ENCODE measurements around the gene ACTN1.

Gene ACTN1

GRCh38 chr14:69012256-69012953, 33.3 kb upstream of the ACTN1 start:
- DNase-seq (ENCODE audit: low read depth, low spot score): no peak
- Histone ChIP-seq H3K36me3 (ENCODE audit: insufficient read depth, insufficient read length, low read length) (no peaks in the 10 kb centered on the region), H3K4me3 (ENCODE audit: insufficient read length, low read depth) (no peak overlapping the region), H3K9ac (ENCODE audit: insufficient read length, low read depth) (no peak overlapping the region), H3K9me3 (ENCODE audit: insufficient read depth, low read length) (no peaks in the 10 kb centered on the region), H3K4me1 (ENCODE audit: insufficient read depth, insufficient read length) (peaks cover 5% of the 10 kb centered on the region), H3K27me3 (ENCODE audit: insufficient read depth, insufficient read length) (no peaks in the 10 kb centered on the region)
- TF ChIP-seq YY1 (IDR thresholded peaks at IDR 0.05; ENCODE audit: insufficient read depth, insufficient read length) (no peak), ZNF274 (IDR thresholded peaks at IDR 0.05; ENCODE audit: low read depth, low read length) (no peak), SUZ12 (IDR thresholded peaks at IDR 0.05; ENCODE audit: extremely low read depth, insufficient read depth, insufficient read length) (no peak)

DNA sequence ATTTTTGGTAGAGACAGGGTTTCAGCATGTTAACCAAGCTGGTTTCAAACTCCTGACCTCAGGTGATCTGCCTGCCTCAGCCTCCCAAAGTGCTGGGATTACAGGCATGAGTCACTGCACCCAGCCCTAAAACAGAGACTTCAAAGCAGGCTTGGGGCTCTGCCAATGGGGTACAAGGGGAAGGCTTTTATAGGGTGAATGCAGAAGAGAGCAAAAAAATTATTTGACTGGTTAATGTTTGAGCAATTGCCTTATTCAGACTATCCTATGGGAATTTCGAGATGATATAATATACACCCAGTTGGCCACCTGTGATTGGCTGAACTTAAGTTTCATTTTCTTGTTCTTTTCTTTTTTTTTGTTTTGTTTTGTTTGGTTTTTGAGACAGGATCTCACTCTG, 31.5 kb upstream of the ACTN1 start:
- H3K9ac ChIP-seq (ENCODE audit: insufficient read length, low read depth): no peak overlapping the region
- DNase-seq (ENCODE audit: low read depth, low spot score): no peak
- H3K4me1 ChIP-seq (ENCODE audit: insufficient read depth, insufficient read length): peaks cover 9% of the 10 kb centered on the region
- H3K27me3 ChIP-seq (ENCODE audit: insufficient read depth, insufficient read length): no peaks in the 10 kb centered on the region
- H3K4me3 ChIP-seq (ENCODE audit: insufficient read length, low read depth): no peak overlapping the region
- H3K9me3 ChIP-seq (ENCODE audit: insufficient read depth, low read length): no peaks in the 10 kb centered on the region
- no peak for TF ChIP-seq ZNF274 (IDR thresholded peaks at IDR 0.05; ENCODE audit: low read depth, low read length)
- TF ChIP-seq SUZ12 (IDR thresholded peaks at IDR 0.05; ENCODE audit: extremely low read depth, insufficient read depth, insufficient read length): no peak
- no peak for TF ChIP-seq YY1 (IDR thresholded peaks at IDR 0.05; ENCODE audit: insufficient read depth, insufficient read length)
- H3K36me3 ChIP-seq (ENCODE audit: insufficient read depth, insufficient read length, low read length): no peaks in the 10 kb centered on the region

- TF ChIP-seq YY1 (IDR thresholded peaks at IDR 0.05; ENCODE audit: insufficient read depth, insufficient read length) (no peak), ZNF274 (IDR thresholded peaks at IDR 0.05; ENCODE audit: low read depth, low read length) (no peak), SUZ12 (IDR thresholded peaks at IDR 0.05; ENCODE audit: extremely low read depth, insufficient read depth, insufficient read length) (no peak)
- H3K4me1 ChIP-seq (ENCODE audit: insufficient read depth, insufficient read length): peaks cover 11% of the 10 kb centered on the region
- no peaks in the 10 kb centered on the region for H3K27me3 ChIP-seq (ENCODE audit: insufficient read depth, insufficient read length)
- no peaks in the 10 kb centered on the region for H3K9me3 ChIP-seq (ENCODE audit: insufficient read depth, low read length)
- H3K9ac ChIP-seq (ENCODE audit: insufficient read length, low read depth): no peak overlapping the region
- no peaks in the 10 kb centered on the region for H3K36me3 ChIP-seq (ENCODE audit: insufficient read depth, insufficient read length, low read length)
- no peak for DNase-seq (ENCODE audit: low read depth, low spot score)
- H3K4me3 ChIP-seq (ENCODE audit: insufficient read length, low read depth): no peak overlapping the region
Observed at GRCh38 chr14:69008421-69008884, 29.4 kb upstream of the ACTN1 start.

DNA sequence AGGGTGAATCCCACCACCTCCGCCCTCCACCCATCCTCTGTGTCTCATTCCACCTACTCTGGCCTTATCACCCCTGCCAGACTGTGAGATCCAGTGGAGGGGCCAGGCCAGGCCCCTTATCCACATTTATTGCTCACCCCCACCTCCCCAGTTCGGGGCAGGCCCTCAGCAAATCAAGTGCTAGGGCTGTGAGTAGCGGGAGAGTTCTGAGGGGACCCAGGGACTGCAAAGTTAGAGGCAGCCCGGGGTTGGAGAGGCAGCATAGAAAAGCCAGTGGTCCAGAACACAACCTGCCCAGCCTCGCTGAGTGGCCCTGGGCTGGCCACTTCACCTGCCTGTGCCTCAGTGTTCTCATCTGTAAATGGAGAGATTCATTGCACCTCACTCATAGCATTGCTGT, 27.2 kb upstream of the ACTN1 start:
- no peaks in the 10 kb centered on the region for H3K27me3 ChIP-seq (ENCODE audit: insufficient read depth, insufficient read length)
- no peaks in the 10 kb centered on the region for H3K36me3 ChIP-seq (ENCODE audit: insufficient read depth, insufficient read length, low read length)
- no peak overlapping the region for H3K9ac ChIP-seq (ENCODE audit: insufficient read length, low read depth)
- no peaks in the 10 kb centered on the region for H3K9me3 ChIP-seq (ENCODE audit: insufficient read depth, low read length)
- TF ChIP-seq SUZ12 (IDR thresholded peaks at IDR 0.05; ENCODE audit: extremely low read depth, insufficient read depth, insufficient read length): no peak
- no peak for TF ChIP-seq YY1 (IDR thresholded peaks at IDR 0.05; ENCODE audit: insufficient read depth, insufficient read length)
- TF ChIP-seq ZNF274 (IDR thresholded peaks at IDR 0.05; ENCODE audit: low read depth, low read length): no peak
- H3K4me3 ChIP-seq (ENCODE audit: insufficient read length, low read depth): no peak overlapping the region
- no peak for DNase-seq (ENCODE audit: low read depth, low spot score)
- peaks cover 14% of the 10 kb centered on the region for H3K4me1 ChIP-seq (ENCODE audit: insufficient read depth, insufficient read length)

DNA sequence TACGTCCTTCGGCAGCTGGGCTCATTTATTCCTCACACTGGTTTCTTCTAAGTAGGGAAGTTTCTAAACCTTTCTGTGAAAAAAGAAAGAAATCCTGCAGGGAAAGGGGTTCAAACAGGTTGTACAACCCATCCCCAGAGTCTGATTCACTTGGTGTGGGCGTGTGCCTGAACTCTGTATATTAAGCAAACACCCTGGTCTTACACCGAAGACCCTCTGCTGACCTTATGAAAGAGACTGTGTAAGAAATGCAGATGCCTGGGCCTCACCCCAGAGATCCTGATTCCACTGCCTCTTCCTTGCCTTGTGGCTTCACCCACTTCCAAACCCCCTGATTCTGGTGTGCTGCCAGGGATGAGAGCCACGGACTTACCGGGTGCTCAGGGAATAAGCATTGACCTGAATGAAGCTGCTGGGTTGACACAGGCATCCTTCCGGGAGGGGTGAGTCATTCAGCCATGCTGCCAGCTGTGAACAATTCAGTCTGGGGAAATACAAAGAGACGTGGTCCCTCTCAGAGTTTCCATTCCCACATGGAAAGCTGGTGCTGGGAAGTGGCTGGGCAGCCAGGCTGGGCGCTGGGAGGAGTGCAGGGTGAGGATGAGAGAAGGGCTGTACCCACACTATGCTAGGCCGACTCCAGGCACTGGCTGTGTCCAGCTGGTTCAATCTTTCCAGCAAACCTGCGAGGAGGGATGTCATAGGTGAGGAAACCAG, 26.5 kb upstream of the ACTN1 start:
- H3K4me3 ChIP-seq (ENCODE audit: insufficient read length, low read depth): no peak overlapping the region
- peak; percentile 30 for DNase-seq (ENCODE audit: low read depth, low spot score)
- no peak overlapping the region for H3K9ac ChIP-seq (ENCODE audit: insufficient read length, low read depth)
- H3K27me3 ChIP-seq (ENCODE audit: insufficient read depth, insufficient read length): no peaks in the 10 kb centered on the region
- H3K9me3 ChIP-seq (ENCODE audit: insufficient read depth, low read length): 0 out of 2 replicates have a peak, but pooled peaks cover 6% of the 10 kb centered on the region
- no peak for TF ChIP-seq SUZ12 (IDR thresholded peaks at IDR 0.05; ENCODE audit: extremely low read depth, insufficient read depth, insufficient read length)
- H3K36me3 ChIP-seq (ENCODE audit: insufficient read depth, insufficient read length, low read length): no peaks in the 10 kb centered on the region
- peaks cover 14% of the 10 kb centered on the region for H3K4me1 ChIP-seq (ENCODE audit: insufficient read depth, insufficient read length)

- Histone ChIP-seq H3K4me1 (ENCODE audit: insufficient read depth, insufficient read length) (peaks cover 14% of the 10 kb centered on the region), H3K9ac (ENCODE audit: insufficient read length, low read depth) (no peak overlapping the region), H3K4me3 (ENCODE audit: insufficient read length, low read depth) (no peak overlapping the region), H3K27me3 (ENCODE audit: insufficient read depth, insufficient read length) (no peaks in the 10 kb centered on the region), H3K9me3 (ENCODE audit: insufficient read depth, low read length) (0 out of 2 replicates have a peak, but pooled peaks cover 6% of the 10 kb centered on the region), H3K36me3 (ENCODE audit: insufficient read depth, insufficient read length, low read length) (no peaks in the 10 kb centered on the region)
- DNase-seq (ENCODE audit: low read depth, low spot score): no peak
- TF ChIP-seq ZNF274 (IDR thresholded peaks at IDR 0.05; ENCODE audit: low read depth, low read length): no peak
- TF ChIP-seq SUZ12 (IDR thresholded peaks at IDR 0.05; ENCODE audit: extremely low read depth, insufficient read depth, insufficient read length): no peak
- TF ChIP-seq YY1 (IDR thresholded peaks at IDR 0.05; ENCODE audit: insufficient read depth, insufficient read length): no peak
Observed at GRCh38 chr14:69004731-69005431, 25.8 kb upstream of the ACTN1 start.

DNA sequence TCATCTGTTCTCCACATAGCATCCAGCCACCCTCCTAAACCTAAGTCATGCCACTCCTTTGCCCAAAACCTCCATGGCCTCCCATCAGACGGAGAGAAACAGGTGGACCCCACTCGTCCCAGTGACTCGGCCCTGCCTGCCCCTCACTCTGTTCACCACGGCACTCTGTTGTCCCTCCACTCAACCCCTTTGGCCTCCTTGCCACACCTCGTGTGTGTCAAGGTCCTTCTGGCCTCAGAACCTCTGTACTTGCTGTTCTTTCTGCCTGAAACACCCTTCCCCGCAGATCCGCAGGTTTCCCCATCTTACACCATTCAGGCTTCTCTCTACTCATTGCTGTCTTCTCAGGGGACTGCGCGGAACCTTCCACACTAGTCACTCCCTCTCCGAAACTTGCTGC, 24.5 kb upstream of the ACTN1 start:
- TF ChIP-seq YY1 (IDR thresholded peaks at IDR 0.05; ENCODE audit: insufficient read depth, insufficient read length): no peak
- no peak for TF ChIP-seq SUZ12 (IDR thresholded peaks at IDR 0.05; ENCODE audit: extremely low read depth, insufficient read depth, insufficient read length)
- no peak for TF ChIP-seq ZNF274 (IDR thresholded peaks at IDR 0.05; ENCODE audit: low read depth, low read length)
- H3K27me3 ChIP-seq (ENCODE audit: insufficient read depth, insufficient read length): no peaks in the 10 kb centered on the region
- no peak overlapping the region for H3K4me3 ChIP-seq (ENCODE audit: insufficient read length, low read depth)
- H3K9ac ChIP-seq (ENCODE audit: insufficient read length, low read depth): no peak overlapping the region
- H3K4me1 ChIP-seq (ENCODE audit: insufficient read depth, insufficient read length): peaks cover 14% of the 10 kb centered on the region
- no peaks in the 10 kb centered on the region for H3K36me3 ChIP-seq (ENCODE audit: insufficient read depth, insufficient read length, low read length)
- DNase-seq (ENCODE audit: low read depth, low spot score): no peak
- H3K9me3 ChIP-seq (ENCODE audit: insufficient read depth, low read length): 0 out of 2 replicates have a peak, but pooled peaks cover 6% of the 10 kb centered on the region

Measured in NT2/D1 (cell line).